NT2/D1 (cell line): Measurements from ENCODE around the gene IGF2R.

Experiments used
- YY1 ChIP-seq: IDR thresholded peaks from 2 replicates; pipeline ENCODE4 v1.6.1; 2011; ENCODE audit not compliant: insufficient read length, insufficient read depth
- ZNF274 ChIP-seq: IDR thresholded peaks from 2 replicates; pipeline ENCODE4 v1.6.1; 2011; ENCODE audit warnings: mild to moderate bottlenecking, low read depth, low read length

DNA sequence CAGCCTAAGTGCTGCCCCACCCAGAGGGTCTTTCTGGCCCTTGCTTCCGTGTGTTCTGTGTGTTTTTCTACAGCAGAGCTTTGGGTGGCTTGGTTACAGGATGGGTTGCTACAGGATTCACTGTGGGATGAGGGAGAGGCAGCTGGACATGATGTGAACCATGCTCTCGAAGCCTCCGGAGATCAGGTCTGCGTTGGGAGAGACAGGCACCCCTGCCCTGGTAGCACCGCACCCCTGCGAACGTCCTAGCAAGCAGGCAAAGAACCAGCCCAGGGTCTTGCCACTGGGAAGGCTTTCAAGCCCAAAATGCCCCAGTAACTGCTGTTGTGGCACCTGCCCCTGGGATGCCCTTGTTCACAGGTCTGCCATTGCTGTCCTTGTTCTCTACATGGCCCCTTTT is 66.4 kb downstream of the IGF2R start:
- no peak for TF ChIP-seq ZNF274
- TF ChIP-seq YY1 = no peak
